Tibial nerve (tissue), 3 donors: ENCODE data around the gene TNKS2.

ENCODE experiments used
- CTCF ChIP-seq, 5 experiments: fragments of 200-600 bp in 3 of 5; fragments of 450-650 bp in 2 of 5; sonication (generic) in 3 of 5; IDR thresholded peaks; one replicate each; pipeline ENCODE4 v1.5.1; 2016 to 2019; ENCODE audit warnings: antibody characterized with exemption in 5 of 5, mild to moderate bottlenecking in 3 of 5, moderate library complexity in 2 of 5
- POLR2A ChIP-seq, 2 donors: fragments of 450-650 bp; IDR thresholded peaks; one replicate each; pipeline ENCODE4 v1.6.1; 2017; ENCODE audit warnings: antibody characterized with exemption in 2 of 2, mild to moderate bottlenecking in 2 of 2, moderate library complexity in 2 of 2

GRCh38 chr10:91893051-91893450 lies 94.8 kb downstream of the TNKS2 start:
- no peak for TF ChIP-seq CTCF (IDR thresholded peaks at IDR 0.05)
- no peak for TF ChIP-seq POLR2A (IDR thresholded peaks at IDR 0.05)
